GM12864 (cell line): Measurements from ENCODE around the gene SRP68.

ENCODE experiments used
- DNase-seq: peaks from one replicate; pipeline ENCODE4 v3.0.0-alpha.2; 2011; ENCODE audit warnings: low read depth
- H3K4me3 ChIP-seq: 2 replicates; pipeline ENCODE4 v1.5.1; 2011; ENCODE audit warnings: mild to moderate bottlenecking, low read depth, low read length, control low read depth
- CTCF ChIP-seq: IDR thresholded peaks from 2 replicates; pipeline ENCODE4 v1.5.1; 2011; ENCODE audit warnings: low read depth, mild to moderate bottlenecking, moderate library complexity, low read length, control low read depth, inconsistent platforms; ENCODE audit errors: missing control alignments

The SRP68 gene

GRCh38 chr17:76089680-76090516 is 17.6 kb upstream of the SRP68 start:
- no peak for TF ChIP-seq CTCF
- no peak for DNase-seq
- no peak overlapping the region for H3K4me3 ChIP-seq

DNA sequence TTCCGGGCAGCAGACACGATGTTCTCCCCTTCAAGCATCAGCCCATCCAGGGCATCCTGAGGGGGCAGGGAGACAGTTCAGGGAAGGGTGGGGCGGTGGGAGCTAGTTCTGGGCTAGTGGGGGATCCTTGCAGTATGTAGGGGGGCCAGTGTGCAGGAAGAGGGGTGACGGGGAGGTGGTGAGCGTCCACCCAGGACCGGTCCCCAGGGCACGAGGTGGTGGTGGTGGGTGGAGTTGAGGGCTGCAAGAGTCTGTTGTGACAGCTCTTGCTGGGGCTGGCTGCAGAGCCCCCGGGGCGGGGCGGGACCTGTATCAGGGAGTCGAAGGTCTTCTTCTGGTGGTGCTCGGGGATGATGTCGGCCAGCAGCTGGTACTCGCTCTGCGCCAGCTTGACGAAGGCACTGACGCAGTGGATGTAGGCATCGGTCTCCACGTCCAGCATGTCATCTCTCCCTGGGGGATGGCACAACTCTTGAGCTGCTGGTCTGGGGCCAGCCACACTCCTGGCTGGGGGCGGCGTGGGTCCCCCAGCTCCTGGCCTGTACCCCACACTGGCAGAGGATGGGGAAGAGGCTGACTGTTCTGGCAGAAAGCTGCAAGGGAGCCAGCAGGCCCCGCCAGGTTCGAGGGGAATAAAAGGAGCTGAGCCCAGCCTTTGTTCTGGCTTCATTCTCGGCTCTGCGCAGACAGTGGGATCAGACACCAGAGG is 16.7 kb upstream of the SRP68 start:
- no peak for TF ChIP-seq CTCF
- no peak for DNase-seq

GRCh38 chr17:76088041-76088867 is 15.9 kb upstream of the SRP68 start:
- no peak for TF ChIP-seq CTCF
- no peak for DNase-seq
- H3K4me3 ChIP-seq, result no peak overlapping the region

More for the DNA sequence above, 16.7 kb upstream of the SRP68 start:
- H3K4me3 ChIP-seq, result no peak overlapping the region

DNA sequence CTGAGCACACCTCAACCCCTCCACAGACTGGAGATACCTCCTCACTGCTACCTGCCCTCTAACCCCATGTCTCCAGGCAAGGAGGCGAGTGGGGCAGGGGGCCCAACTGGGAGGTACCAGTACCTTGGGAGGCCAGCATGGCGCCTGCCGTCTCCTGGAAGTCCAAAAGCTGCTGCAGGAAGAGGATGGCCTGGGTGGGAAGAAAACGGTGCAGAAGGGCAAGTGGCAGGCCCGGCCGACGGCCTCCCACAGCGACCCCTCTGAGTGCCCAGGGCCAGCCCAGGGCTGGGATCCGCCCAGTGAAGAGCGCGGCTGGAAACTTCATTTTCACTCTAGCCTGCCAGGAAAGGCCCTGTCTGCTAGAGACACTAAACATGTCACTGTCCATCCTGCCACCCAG is 15.2 kb upstream of the SRP68 start:
- TF ChIP-seq CTCF, result no peak
- DNase-seq, result no peak
- no peak overlapping the region for H3K4me3 ChIP-seq

DNA sequence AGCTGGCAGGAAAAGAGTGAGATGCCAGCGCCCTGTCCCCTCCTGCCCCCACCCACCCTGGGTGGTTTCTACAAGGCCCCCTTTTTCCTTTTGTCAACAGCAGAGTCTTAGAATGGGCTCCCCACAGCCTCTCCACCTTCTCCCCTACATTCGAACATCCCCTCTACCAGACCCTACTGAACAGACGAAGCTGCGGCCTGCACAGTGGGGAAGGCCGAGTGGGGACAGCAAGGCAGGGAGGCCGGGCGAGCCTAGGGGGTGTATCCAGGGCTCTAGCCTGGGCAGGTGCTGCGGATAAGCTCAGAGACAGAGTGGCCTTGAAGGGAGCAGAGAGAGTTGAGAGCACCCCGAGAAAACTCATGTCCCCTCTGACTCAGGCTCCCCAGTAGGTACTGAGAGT is 14.1 kb upstream of the SRP68 start:
- H3K4me3 ChIP-seq, result no peak overlapping the region
- no peak for TF ChIP-seq CTCF
- DNase-seq, result no peak

DNA sequence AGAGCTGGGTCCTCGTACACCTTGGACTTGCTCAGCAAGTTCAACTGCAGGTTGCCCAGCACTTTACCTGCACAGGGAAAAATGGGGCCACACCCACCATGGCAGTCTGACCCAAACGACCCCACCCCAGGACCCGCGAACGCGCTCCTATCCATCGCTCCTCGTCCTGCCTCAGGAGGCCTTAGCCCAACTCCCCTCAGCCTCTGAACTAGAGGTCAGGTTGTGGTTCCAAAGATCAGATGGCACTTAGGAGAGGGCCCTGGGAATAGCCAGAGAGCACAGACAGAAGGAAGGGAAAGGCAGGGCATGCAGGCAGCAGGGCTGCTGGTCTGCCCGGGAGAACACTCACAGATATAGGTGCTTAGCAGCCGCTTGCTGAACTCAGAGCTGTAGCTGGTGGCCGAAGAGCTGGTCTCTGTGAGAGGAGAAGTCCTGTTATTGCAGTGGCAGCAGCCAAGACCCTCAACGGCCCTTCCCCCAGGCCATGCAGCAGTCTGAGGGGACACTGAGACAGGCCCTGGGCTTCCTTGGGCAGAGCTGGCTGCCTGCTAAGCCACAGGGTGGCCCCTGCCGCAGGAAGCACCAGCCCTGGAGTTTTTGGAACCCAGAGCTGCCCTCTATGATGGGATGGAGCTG is 13.5 kb upstream of the SRP68 start:
- H3K4me3 ChIP-seq, result no peak overlapping the region
- no peak for DNase-seq
- no peak for TF ChIP-seq CTCF
